PC-9 (cell line): ENCODE results near the gene MACROD1.

Experiments used
- CTCF ChIP-seq: fragments of 200-600 bp; sonication (generic); conservative IDR thresholded peaks from 2 replicates; pipeline ENCODE4 v1.6.1; 2017; ENCODE audit warnings: mixed run types, antibody characterized with exemption, mild to moderate bottlenecking, moderate library complexity
- EZH2 ChIP-seq: fragments of 200-600 bp; sonication (generic); IDR thresholded peaks from 2 replicates; pipeline ENCODE4 v1.8.0; 2017; ENCODE audit warnings: antibody characterized with exemption, low read depth

- TF ChIP-seq CTCF (no peak), EZH2 (no peak)
Observed at GRCh38 chr11:64078905-64079304, 87.0 kb downstream of the MACROD1 start.
